Fibroblast of the conjunctiva (primary cell): ENCODE results near the gene SELPLG.
"Not testable (repeated sequence)": the region's sequence is repeated elsewhere in the genome, so short reads cannot be mapped to it uniquely, and the experiment has no call there.

ENCODE experiments used
- DNase-seq: peaks from one replicate; pipeline ENCODE4 v3.0.0-alpha.2; 2010; ENCODE audit warnings: low read depth

Gene SELPLG

GRCh38 chr12:108604208-108604941 is 29.3 kb downstream of the SELPLG start:
- no peak for DNase-seq

- DNase-seq = no peak
Measured at GRCh38 chr12:108603743-108604142, 30.0 kb downstream of the SELPLG start.

GRCh38 chr12:108602976-108603704 is 30.6 kb downstream of the SELPLG start:
- no peak for DNase-seq

- no peak for DNase-seq
Measured at GRCh38 chr12:108602209-108602705, 31.4 kb downstream of the SELPLG start.

- DNase-seq = no peak
Measured at GRCh38 chr12:108600702-108601007, 33.0 kb downstream of the SELPLG start.

- DNase-seq = no peak
Measured at GRCh38 chr12:108599948-108600701, 33.6 kb downstream of the SELPLG start.

GRCh38 chr12:108599541-108599940 is 34.2 kb downstream of the SELPLG start:
- no peak for DNase-seq

- DNase-seq = no peak
Measured at GRCh38 chr12:108598553-108599250, 35.0 kb downstream of the SELPLG start.

- peak; percentile 64 for DNase-seq
Measured at GRCh38 chr12:108597559-108598471, 35.9 kb downstream of the SELPLG start, which contains the start of gene TMEM119. TSS of gene TMEM119 (minus strand) at chr12:108598084. CDS start at chr12:108592383, 5,701 bp downstream.

- no peak for DNase-seq
Measured at GRCh38 chr12:108596854-108597558, 36.7 kb downstream of the SELPLG start.

GRCh38 chr12:108595711-108596647 is 37.7 kb downstream of the SELPLG start:
- DNase-seq = no peak

GRCh38 chr12:108594960-108595710 is 38.6 kb downstream of the SELPLG start:
- DNase-seq = no peak

- no peak for DNase-seq
Measured at GRCh38 chr12:108594323-108594903, 39.3 kb downstream of the SELPLG start.

- DNase-seq = no peak
Measured at GRCh38 chr12:108592033-108592909, 41.4 kb downstream of the SELPLG start.

GRCh38 chr12:108591267-108591980 is 42.3 kb downstream of the SELPLG start:
- DNase-seq = no peak

GRCh38 chr12:108590463-108590862 is 43.2 kb downstream of the SELPLG start:
- not testable (repeated sequence) for DNase-seq
